Natural killer cell (primary cell): Measurements from ENCODE around the gene IFI6. TPM values are rescaled to one million over a fixed set of nuclear protein-coding genes. Genes with fewer than 3 reads are reported as not detected.

Source experiments
- ATAC-seq, 3 donors: fragments of 150-1000 bp in 2 of 3; fragments of 200-7000 bp in 1 of 3; cut with Tn5 transposase; 1 replicate in 1 of 3; 2 replicates in 2 of 3; pipeline ENCODE4 v1.10.0; 2021; ENCODE audit warnings: mild to moderate bottlenecking in 2 of 3, moderate library complexity in 2 of 3
- DNase-seq, 2 donors: peaks; one replicate each; pipeline versions ENCODE4 v3.0.0 to v3.0.0-alpha.2; 2013 to 2021; ENCODE audit warnings: mixed read lengths in 1 of 2
- H3K27ac ChIP-seq: one replicate; pipeline ENCODE4 v1.5.1; 2013; ENCODE audit warnings: mild to moderate bottlenecking, low read length
- H3K27me3 ChIP-seq: one replicate; pipeline ENCODE4 v1.6.1; 2013; ENCODE audit warnings: low read length; ENCODE audit not compliant: control insufficient read depth, insufficient read depth
- H3K36me3 ChIP-seq: one replicate; pipeline ENCODE4 v1.6.1; 2013; ENCODE audit warnings: low read length; ENCODE audit not compliant: control insufficient read depth, insufficient read depth
- H3K4me1 ChIP-seq: one replicate; pipeline ENCODE4 v1.6.1; 2013; ENCODE audit warnings: low read length; ENCODE audit not compliant: control insufficient read depth, insufficient read depth
- H3K4me3 ChIP-seq: one replicate; pipeline ENCODE4 v1.5.1; 2013; ENCODE audit warnings: low read length
- H3K9me3 ChIP-seq: one replicate; pipeline ENCODE4 v1.6.1; 2013; ENCODE audit warnings: low read length; ENCODE audit not compliant: control insufficient read depth, insufficient read depth
- H3K27ac Mint-ChIP-seq, 2 donors: one replicate each; pipeline ENCODE4 v1.8.0; 2022; ENCODE audit warnings: mild to moderate bottlenecking in 2 of 2, mixed read lengths in 2 of 2, moderate library complexity in 1 of 2
- H3K27me3 Mint-ChIP-seq, 2 donors: one replicate each; pipeline ENCODE4 v1.8.0; 2022; ENCODE audit warnings: low read depth in 2 of 2, mixed read lengths in 2 of 2
- H3K36me3 Mint-ChIP-seq: one replicate; pipeline ENCODE4 v1.8.0; 2022; ENCODE audit warnings: mixed read lengths
- H3K4me1 Mint-ChIP-seq, 2 donors: one replicate each; pipeline ENCODE4 v1.8.0; 2022; ENCODE audit warnings: mixed read lengths in 2 of 2
- H3K4me3 Mint-ChIP-seq: one replicate; pipeline ENCODE4 v1.8.0; 2022; ENCODE audit warnings: mild to moderate bottlenecking, moderate library complexity, mixed read lengths
- H3K9me3 Mint-ChIP-seq, 2 donors: one replicate each; pipeline ENCODE4 v1.8.0; 2022; ENCODE audit warnings: mixed read lengths in 2 of 2
- WGBS: methylation state at CpG from one replicate; pipeline ENCODE4 v1.1.7; 2013; ENCODE audit warnings: missing lambda C conversion rate; ENCODE audit not compliant: insufficient coverage; 5-methylcytosine and 5-hydroxymethylcytosine counted together
- intact Hi-C: fragments of 100-400 bp; cut with micrococcal nuclease; formaldehyde crosslinking; loops from one replicate; pipeline ENCODE4 v1.14.2; 2022
- total RNA-seq, 4 donors: library from RNA; stranded (reverse); fragments of 120-200 nt in 1 of 4; gene quantifications; one replicate each; pipeline versions ENCODE4 v1.2.3 to v1.2.4, GENCODE V29; 2013 to 2022
- TF ChIP-seq, protein P1 (sequence below): fragments of 200-600 bp; IDR thresholded peaks from one replicate; pipeline ENCODE4 v1.8.0; 2022; ENCODE audit warnings: antibody characterized with exemption

The IFI6 gene
- total RNA-seq, 3 donors from 2014 or later (not counting 1 experiment from before 2014, with no cell fraction given), result 26.7 to 36.0 (median 34.8) TPM

DNA sequence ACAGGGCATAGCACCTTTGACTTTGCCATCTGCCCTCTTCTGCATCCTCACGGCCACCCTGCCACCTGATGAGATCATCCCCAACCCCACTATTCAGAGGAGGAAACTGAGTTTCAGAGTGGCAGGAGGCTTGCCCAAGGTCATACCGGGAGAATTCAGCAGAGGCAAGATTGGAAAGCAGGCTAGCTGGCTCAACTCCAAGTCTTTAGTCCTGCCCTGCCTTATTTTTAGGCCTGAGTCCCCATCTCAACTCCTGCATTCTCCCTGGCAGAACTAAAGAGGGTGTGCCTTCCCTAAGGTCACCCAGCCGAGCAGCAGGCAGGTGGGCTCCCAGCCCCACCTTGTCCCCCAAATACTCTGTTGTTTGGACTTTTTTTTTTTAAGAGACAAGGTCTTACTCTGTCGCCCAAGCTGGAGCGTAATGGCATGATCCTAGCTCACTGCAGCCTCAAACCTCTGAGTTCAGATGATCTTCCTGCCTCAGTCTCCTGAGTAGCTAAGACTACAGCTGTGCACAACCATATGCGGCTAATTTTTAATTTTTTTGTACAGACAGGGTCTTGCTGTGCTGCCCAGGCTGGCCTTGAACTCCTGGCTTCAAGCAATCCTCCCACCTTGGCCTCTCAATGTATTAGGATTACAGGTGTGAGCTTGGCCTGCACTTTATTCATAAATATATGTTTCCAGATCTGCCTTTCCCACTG, 23.2 kb downstream of the IFI6 start:
- Histone ChIP-seq H3K9me3 (no peaks in the 10 kb centered on the region), H3K4me3 (no peak overlapping the region), H3K36me3 (no peaks in the 10 kb centered on the region), H3K4me1 (peaks cover 20% of the 10 kb centered on the region), H3K27ac (no peak overlapping the region), H3K27me3 (no peaks in the 10 kb centered on the region)
- no peaks in the 10 kb centered on the region for H3K9me3 Mint-ChIP-seq
- no peak overlapping the region for H3K27ac Mint-ChIP-seq
- ATAC-seq (no peak), DNase-seq (no peak)
- intact Hi-C loops, result no loop called here
- TF ChIP-seq, protein P1, sequence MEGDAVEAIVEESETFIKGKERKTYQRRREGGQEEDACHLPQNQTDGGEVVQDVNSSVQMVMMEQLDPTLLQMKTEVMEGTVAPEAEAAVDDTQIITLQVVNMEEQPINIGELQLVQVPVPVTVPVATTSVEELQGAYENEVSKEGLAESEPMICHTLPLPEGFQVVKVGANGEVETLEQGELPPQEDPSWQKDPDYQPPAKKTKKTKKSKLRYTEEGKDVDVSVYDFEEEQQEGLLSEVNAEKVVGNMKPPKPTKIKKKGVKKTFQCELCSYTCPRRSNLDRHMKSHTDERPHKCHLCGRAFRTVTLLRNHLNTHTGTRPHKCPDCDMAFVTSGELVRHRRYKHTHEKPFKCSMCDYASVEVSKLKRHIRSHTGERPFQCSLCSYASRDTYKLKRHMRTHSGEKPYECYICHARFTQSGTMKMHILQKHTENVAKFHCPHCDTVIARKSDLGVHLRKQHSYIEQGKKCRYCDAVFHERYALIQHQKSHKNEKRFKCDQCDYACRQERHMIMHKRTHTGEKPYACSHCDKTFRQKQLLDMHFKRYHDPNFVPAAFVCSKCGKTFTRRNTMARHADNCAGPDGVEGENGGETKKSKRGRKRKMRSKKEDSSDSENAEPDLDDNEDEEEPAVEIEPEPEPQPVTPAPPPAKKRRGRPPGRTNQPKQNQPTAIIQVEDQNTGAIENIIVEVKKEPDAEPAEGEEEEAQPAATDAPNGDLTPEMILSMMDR, result no peak
- H3K4me3 Mint-ChIP-seq, result no peak overlapping the region
- 90% methylated on average over 6 of the region's 6 CpGs for WGBS
- H3K27me3 Mint-ChIP-seq, result no peaks in the 10 kb centered on the region
- no peaks in the 10 kb centered on the region for H3K36me3 Mint-ChIP-seq
- H3K4me1 Mint-ChIP-seq, result peaks cover 20 to 33% of the 10 kb centered on the region in 2 donors

DNA sequence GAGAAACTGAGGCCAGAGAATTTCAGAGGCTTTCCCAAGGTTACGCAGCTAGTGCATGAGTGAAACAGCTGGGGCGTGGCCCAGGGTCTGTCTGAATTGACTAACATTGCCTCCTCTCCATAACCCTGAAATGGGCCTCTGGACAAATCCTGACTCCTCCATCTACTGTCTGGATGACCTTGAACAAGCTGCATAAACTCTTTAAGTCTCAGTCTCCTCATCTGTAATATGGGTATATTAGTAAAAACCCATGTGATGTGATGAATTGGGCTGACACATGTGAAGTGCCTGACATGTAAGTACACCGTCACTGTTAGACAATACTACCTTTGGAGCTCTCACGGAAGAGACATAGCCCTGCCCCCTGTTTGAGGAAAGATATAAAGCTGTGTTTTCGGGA, 24.7 kb downstream of the IFI6 start:
- Mint-ChIP-seq H3K4me1 (peaks cover 25 to 37% of the 10 kb centered on the region in 2 donors), H3K27me3 (no peaks in the 10 kb centered on the region), H3K4me3 (no peak overlapping the region), H3K9me3 (no peaks in the 10 kb centered on the region), H3K27ac (no peak overlapping the region), H3K36me3 (no peaks in the 10 kb centered on the region)
- TF ChIP-seq, protein P1, result no peak
- intact Hi-C loops, result no loop called here
- WGBS, result 100% methylated on average over 5 of the region's 5 CpGs
- DNase-seq, result no peak
- no peak overlapping the region for H3K27ac ChIP-seq
- ATAC-seq, result no peak
- no peaks in the 10 kb centered on the region for H3K9me3 ChIP-seq
- no peak overlapping the region for H3K4me3 ChIP-seq
- no peaks in the 10 kb centered on the region for H3K27me3 ChIP-seq
- H3K36me3 ChIP-seq, result no peaks in the 10 kb centered on the region
- H3K4me1 ChIP-seq, result peaks cover 26% of the 10 kb centered on the region

DNA sequence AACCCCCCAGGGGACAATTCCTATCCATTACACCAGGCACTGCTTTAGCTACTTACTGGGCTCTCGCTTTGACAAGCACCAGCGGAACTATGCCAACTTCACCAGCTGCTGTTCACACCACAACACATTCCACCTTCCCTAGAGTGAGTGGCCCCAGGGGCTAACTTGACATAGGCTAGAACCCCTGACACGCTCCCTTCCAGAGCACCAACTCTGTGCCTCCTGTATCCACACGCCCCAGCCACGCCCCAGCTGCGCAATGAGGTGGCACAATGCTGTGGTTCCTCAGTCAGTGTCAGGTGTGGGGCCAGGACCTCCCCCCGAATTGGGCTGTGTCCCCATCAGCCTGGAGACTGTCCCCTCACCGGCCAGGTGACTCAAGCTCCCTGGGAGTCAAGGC, 25.3 kb downstream of the IFI6 start:
- DNase-seq, result no peak
- no peaks in the 10 kb centered on the region for H3K27me3 Mint-ChIP-seq
- peaks cover 25 to 37% of the 10 kb centered on the region in 2 donors for H3K4me1 Mint-ChIP-seq
- Histone ChIP-seq H3K27ac (no peak overlapping the region), H3K27me3 (no peaks in the 10 kb centered on the region), H3K4me1 (peaks cover 26% of the 10 kb centered on the region), H3K36me3 (no peaks in the 10 kb centered on the region), H3K9me3 (no peaks in the 10 kb centered on the region), H3K4me3 (no peak overlapping the region)
- 93% methylated on average over 8 of the region's 8 CpGs for WGBS
- no peaks in the 10 kb centered on the region for H3K9me3 Mint-ChIP-seq
- no peak overlapping the region for H3K27ac Mint-ChIP-seq
- intact Hi-C loops, result no loop called here
- no peak overlapping the region for H3K4me3 Mint-ChIP-seq
- H3K36me3 Mint-ChIP-seq, result no peaks in the 10 kb centered on the region
- TF ChIP-seq, protein P1, result no peak
- ATAC-seq, result no peak

DNA sequence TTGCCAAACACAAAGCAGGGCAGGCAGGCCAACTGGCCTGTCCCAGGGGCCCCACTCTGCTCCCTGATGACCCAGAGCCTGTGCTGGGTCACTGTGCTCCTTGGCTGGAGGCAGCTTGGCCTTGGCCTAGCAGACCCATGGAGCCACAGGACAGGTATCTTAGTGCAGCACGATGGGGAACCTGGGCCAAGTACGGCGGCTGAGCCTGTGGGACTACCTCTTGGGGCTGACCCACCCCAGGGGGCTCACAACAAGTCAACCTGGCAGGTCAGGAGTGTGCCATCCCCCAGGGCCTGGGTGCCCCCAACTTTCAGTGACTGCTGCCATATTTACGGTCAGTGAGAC, 26.9 kb downstream of the IFI6 start:
- Mint-ChIP-seq H3K4me3 (no peak overlapping the region), H3K4me1 (peaks cover 15 to 26% of the 10 kb centered on the region in 2 donors), H3K9me3 (no peaks in the 10 kb centered on the region), H3K27ac (peak overlapping the region in 1 of 2 donors; percentile 80), H3K36me3 (no peaks in the 10 kb centered on the region), H3K27me3 (no peaks in the 10 kb centered on the region)
- TF ChIP-seq, protein P1, result no peak
- no peak for ATAC-seq
- H3K9me3 ChIP-seq, result no peaks in the 10 kb centered on the region
- H3K36me3 ChIP-seq, result no peaks in the 10 kb centered on the region
- H3K4me1 ChIP-seq, result peaks cover 19% of the 10 kb centered on the region
- no peak overlapping the region for H3K27ac ChIP-seq
- no peak for DNase-seq
- H3K4me3 ChIP-seq, result no peak overlapping the region
- no peaks in the 10 kb centered on the region for H3K27me3 ChIP-seq
- whole genome bisulfite sequencing, result over 99% methylated on average over 4 of the region's 4 CpGs
- intact Hi-C loops, result no loop called here
